Measurements from ENCODE around the gene CEND1. TPM values are rescaled to one million over a fixed set of nuclear protein-coding genes. Genes with fewer than 3 reads are reported as not detected.

CEND1 gene
- total and polyA plus RNA-seq, 8 donors, result 0.23 TPM; not detected in 7

GRCh38 chr11:791658-792534, 2.0 kb upstream of the CEND1 start:
- intact Hi-C loops (cut with DNase I; ENCODE audit: low total_unique reads), result no loop called here
- Histone ChIP-seq H3K27me3 (peaks cover 5 to 44% (median 23%) of the 10 kb centered on the region in 3 donors), H3K9me3 (no peaks in the 10 kb centered on the region), H3K4me3 (no peak overlapping the region), H3K4me1 (peaks cover 28 to 47% (median 32%) of the 10 kb centered on the region in 4 donors), H3K27ac (no peak overlapping the region), H3K36me3 (peaks cover 15 to 38% (median 29%) of the 10 kb centered on the region in 4 donors)
- no peak for DNase-seq
- TF ChIP-seq EP300 (IDR thresholded peaks at IDR 0.05) (no peak), POLR2AphosphoS5 (IDR thresholded peaks at IDR 0.05) (no peak), CTCF (IDR thresholded peaks at IDR 0.05) (no peak), POLR2A (IDR thresholded peaks at IDR 0.05) (no peak)
- WGBS, 5 donors, result 91 to 96% (median 94%) methylated on average over 26 to 49 of the region's 49 CpGs

- intact Hi-C loops (cut with DNase I; ENCODE audit: low total_unique reads), result no loop called here
- Histone ChIP-seq H3K4me1 (peaks cover 20 to 37% (median 24%) of the 10 kb centered on the region in 4 donors), H3K27ac (no peak overlapping the region), H3K4me3 (no peak overlapping the region), H3K27me3 (peaks cover 5 to 44% (median 23%) of the 10 kb centered on the region in 3 donors), H3K9me3 (no peaks in the 10 kb centered on the region), H3K36me3 (peaks cover 15 to 38% (median 29%) of the 10 kb centered on the region in 4 donors)
- TF ChIP-seq POLR2AphosphoS5 (IDR thresholded peaks at IDR 0.05) (no peak), CTCF (IDR thresholded peaks at IDR 0.05) (no peak), EP300 (IDR thresholded peaks at IDR 0.05) (no peak), POLR2A (IDR thresholded peaks at IDR 0.05) (no peak)
- DNase-seq, result peak in 1 of 2 donors; percentile 61
- 50 to 66% (median 62%) methylated on average over 12 to 18 of the region's 18 CpGs for WGBS, 5 donors
These were observed 1.1 kb upstream of the CEND1 start for GRCh38 chr11:790721-791564.

- TF ChIP-seq POLR2AphosphoS5 (IDR thresholded peaks at IDR 0.05) (no peak), POLR2A (IDR thresholded peaks at IDR 0.05) (no peak), CTCF (IDR thresholded peaks at IDR 0.05) (no peak), EP300 (IDR thresholded peaks at IDR 0.05) (no peak)
- H3K4me1 ChIP-seq, result peaks cover 4 to 20% (median 9%) of the 10 kb centered on the region in 4 donors
- peak overlapping the region in 1 of 4 donors; percentile 26 for H3K4me3 ChIP-seq
- no peak for DNase-seq
- intact Hi-C loops (cut with DNase I; ENCODE audit: low total_unique reads), result no loop called here
- WGBS, 5 donors, result 23 to 60% (median 30%) methylated on average over 14 to 31 of the region's 31 CpGs
- no peaks in the 10 kb centered on the region for H3K9me3 ChIP-seq
- H3K27me3 ChIP-seq, result peaks cover 5 to 44% (median 23%) of the 10 kb centered on the region in 3 donors
- H3K36me3 ChIP-seq, result peaks cover 15 to 32% (median 28%) of the 10 kb centered on the region in 4 donors
- no peak overlapping the region for H3K27ac ChIP-seq
These were observed 643 bp downstream of the CEND1 start for GRCh38 chr11:788953-789940.

Data from stomach (tissue), 9 donors.